B cell (primary cell): ENCODE data around the gene C1orf174. TPM values are rescaled to one million over a fixed set of nuclear protein-coding genes. Genes with fewer than 3 reads are reported as not detected.

Source experiments
- ATAC-seq: fragments of 200-7000 bp; cut with Tn5 transposase; one replicate; pipeline ENCODE4 v1.10.0; 2021; ENCODE audit warnings: low read depth, mild to moderate bottlenecking, moderate number of reproducible peaks, moderate library complexity
- CTCF ChIA-PET: fragments of 350-600 bp; sonication (Branson Sonifier 250); formaldehyde crosslinking; loops from one replicate; lab custom pipeline; 2021; ENCODE audit warnings: antibody characterized with exemption, inconsistent platforms; lab: Charles Lee
- POLR2A ChIA-PET: fragments of 350-600 bp; sonication (Branson Sonifier 250); formaldehyde crosslinking; loops from one replicate; lab custom pipeline; 2021; ENCODE audit warnings: antibody characterized with exemption; lab: Charles Lee
- DNase-seq: peaks from one replicate; pipeline ENCODE4 v3.0.0; 2013
- H2AFZ ChIP-seq: 2 replicates; pipeline ENCODE4 v1.6.1; 2012; ENCODE audit warnings: mild to moderate bottlenecking, low read depth, low read length; ENCODE audit not compliant: insufficient read depth, poor library complexity, severe bottlenecking
- H3K27ac ChIP-seq, 2 donors: 1 replicate in 1 of 2; 2 replicates in 1 of 2; pipeline ENCODE4 v1.5.1; 2012 to 2013; ENCODE audit warnings: low read length in 2 of 2, mild to moderate bottlenecking in 2 of 2, moderate library complexity in 1 of 2
- H3K27me3 ChIP-seq, 4 experiments: fragments of 200-600 bp in 1 of 4; sonication (generic) in 1 of 4; replicated peaks in 1 of 4; 1 replicate in 2 of 4; 2 replicates in 2 of 4; pipeline versions ENCODE4 v1.6.1 to v1.7.0; 2013 to 2016; ENCODE audit warnings: low read length in 3 of 4, mild to moderate bottlenecking in 2 of 4, mixed read lengths in 1 of 4, moderate library complexity in 1 of 4; ENCODE audit not compliant: insufficient read depth in 4 of 4, control insufficient read depth in 3 of 4; ENCODE audit errors: control extremely low read depth in 1 of 4
- H3K36me3 ChIP-seq, 2 experiments: replicated peaks in 1 of 2; 1 replicate in 1 of 2; 2 replicates in 1 of 2; pipeline versions ENCODE4 v1.6.1 to v1.7.1; 2013; ENCODE audit warnings: low read length in 1 of 2; ENCODE audit not compliant: insufficient read depth in 2 of 2, control insufficient read depth in 1 of 2; ENCODE audit errors: control extremely low read depth in 1 of 2, extremely low read depth in 1 of 2
- H3K4me1 ChIP-seq, 2 donors: fragments of 200-600 bp in 1 of 2; sonication (generic) in 1 of 2; 1 replicate in 1 of 2; 2 replicates in 1 of 2; pipeline versions ENCODE4 v1.5.1 to v1.6.1; 2013 to 2017; ENCODE audit warnings: low read length in 2 of 2; ENCODE audit not compliant: control insufficient read depth in 2 of 2, insufficient read depth in 2 of 2
- H3K4me2 ChIP-seq: replicated peaks from 2 replicates; pipeline ENCODE3; 2012; ENCODE audit warnings: mild to moderate bottlenecking, low read depth, low read length; ENCODE audit not compliant: poor library complexity, severe bottlenecking
- H3K4me3 ChIP-seq, 5 experiments: fragments of 200-600 bp in 1 of 5; sonication (generic) in 1 of 5; 1 replicate in 3 of 5; 2 replicates in 2 of 5; pipeline versions ENCODE4 v1.5.1 to v1.7.0; 2011 to 2016; ENCODE audit warnings: low read length in 4 of 5, mild to moderate bottlenecking in 4 of 5, low read depth in 2 of 5, control low read depth in 1 of 5, moderate library complexity in 1 of 5; ENCODE audit not compliant: insufficient read depth in 1 of 5; ENCODE audit errors: control extremely low read depth in 1 of 5, extremely low read depth in 1 of 5
- H3K79me2 ChIP-seq: fragments of 200-600 bp; sonication (generic); one replicate; pipeline ENCODE4 v1.6.0; 2016; ENCODE audit warnings: low read length; ENCODE audit not compliant: control insufficient read depth, insufficient read depth
- H3K9ac ChIP-seq: fragments of 200-600 bp; sonication (generic); 2 replicates; pipeline ENCODE4 v1.6.1; 2017; ENCODE audit warnings: mild to moderate bottlenecking, low read length, moderate library complexity
- H3K9me3 ChIP-seq, 3 donors: one replicate each; pipeline versions ENCODE4 v1.6.1 to v1.7.1; 2013; ENCODE audit warnings: low read length in 2 of 3; ENCODE audit not compliant: control insufficient read depth in 2 of 3, insufficient read depth in 1 of 3; ENCODE audit errors: control extremely low read depth in 1 of 3
- H4K20me1 ChIP-seq: 2 replicates; pipeline ENCODE4 v1.6.0; 2012; ENCODE audit warnings: mild to moderate bottlenecking, low read length; ENCODE audit not compliant: insufficient read depth, control insufficient read depth, poor library complexity, severe bottlenecking
- H3K27ac Mint-ChIP-seq: one replicate; pipeline ENCODE4 v1.8.0; 2021; ENCODE audit warnings: mixed read lengths
- H3K27me3 Mint-ChIP-seq: one replicate; pipeline ENCODE4 v1.8.0; 2021; ENCODE audit warnings: mixed read lengths
- H3K4me1 Mint-ChIP-seq: one replicate; pipeline ENCODE4 v1.8.0; 2021; ENCODE audit warnings: mixed read lengths
- H3K4me3 Mint-ChIP-seq: one replicate; pipeline ENCODE4 v1.8.0; 2021; ENCODE audit warnings: mixed read lengths
- H3K9me3 Mint-ChIP-seq: one replicate; pipeline ENCODE4 v1.8.0; 2022; ENCODE audit warnings: mixed read lengths; ENCODE audit not compliant: insufficient read depth
- EZH2 ChIP-seq: IDR thresholded peaks from 2 replicates; pipeline ENCODE4 v1.6.1; 2012; ENCODE audit warnings: borderline replicate concordance, low read depth, mild to moderate bottlenecking, moderate library complexity, low read length; ENCODE audit not compliant: insufficient read depth, poor library complexity, severe bottlenecking
- WGBS: methylation state at CpG from one replicate; pipeline ENCODE4 v1.1.5; 2013; ENCODE audit warnings: missing lambda C conversion rate; ENCODE audit not compliant: insufficient coverage; 5-methylcytosine and 5-hydroxymethylcytosine counted together
- intact Hi-C: fragments of 100-400 bp; cut with micrococcal nuclease; formaldehyde crosslinking; loops from one replicate; pipeline ENCODE4 v1.10.0; 2022
- polyA plus RNA-seq: library from polyadenylated mRNA; depleted of rRNA; stranded (reverse); fragments of >200 nt; gene quantifications from 2 replicates; pipeline ENCODE4 v1.2.3, GENCODE V29; 2012
- total RNA-seq, 2 donors: library from RNA; stranded (reverse); fragments of 120-200 nt in 1 of 2; gene quantifications; 1 replicate in 1 of 2; 2 replicates in 1 of 2; pipeline versions ENCODE4 v1.2.3 to v1.2.4, GENCODE V29; 2013 to 2022
- TF ChIP-seq, protein P1 (sequence below): fragments of 200-600 bp; IDR thresholded peaks from one replicate; pipeline ENCODE4 v1.8.0; 2022; ENCODE audit warnings: antibody characterized with exemption, mild to moderate bottlenecking

Gene C1orf174
- total and polyA plus RNA-seq, 2 donors (not counting 1 experiment from before 2014, with no cell fraction given) = 33.2 to 49.8 TPM

DNA sequence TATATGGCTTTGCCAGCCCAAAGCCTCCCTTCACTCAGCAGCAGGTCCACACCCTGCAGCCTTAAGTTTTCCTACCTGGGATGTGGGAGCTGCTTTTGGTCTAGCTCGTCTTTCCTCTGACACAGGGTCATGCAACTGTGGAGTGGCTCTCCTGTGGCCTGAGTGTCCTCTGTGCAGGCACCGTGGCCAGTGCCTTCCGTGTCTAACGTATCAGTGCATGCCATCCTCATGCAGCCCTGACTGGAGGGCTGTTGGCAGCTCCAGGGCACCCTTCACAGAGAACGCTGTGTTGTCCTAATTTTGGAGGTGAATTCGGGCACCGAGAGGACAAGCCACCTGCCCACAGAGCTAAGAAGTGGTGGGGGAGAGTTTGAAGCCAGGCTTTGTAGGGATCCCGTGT is 25.7 kb upstream of the C1orf174 start:
- H3K4me3 Mint-ChIP-seq = no peak overlapping the region
- TF ChIP-seq, protein P1, sequence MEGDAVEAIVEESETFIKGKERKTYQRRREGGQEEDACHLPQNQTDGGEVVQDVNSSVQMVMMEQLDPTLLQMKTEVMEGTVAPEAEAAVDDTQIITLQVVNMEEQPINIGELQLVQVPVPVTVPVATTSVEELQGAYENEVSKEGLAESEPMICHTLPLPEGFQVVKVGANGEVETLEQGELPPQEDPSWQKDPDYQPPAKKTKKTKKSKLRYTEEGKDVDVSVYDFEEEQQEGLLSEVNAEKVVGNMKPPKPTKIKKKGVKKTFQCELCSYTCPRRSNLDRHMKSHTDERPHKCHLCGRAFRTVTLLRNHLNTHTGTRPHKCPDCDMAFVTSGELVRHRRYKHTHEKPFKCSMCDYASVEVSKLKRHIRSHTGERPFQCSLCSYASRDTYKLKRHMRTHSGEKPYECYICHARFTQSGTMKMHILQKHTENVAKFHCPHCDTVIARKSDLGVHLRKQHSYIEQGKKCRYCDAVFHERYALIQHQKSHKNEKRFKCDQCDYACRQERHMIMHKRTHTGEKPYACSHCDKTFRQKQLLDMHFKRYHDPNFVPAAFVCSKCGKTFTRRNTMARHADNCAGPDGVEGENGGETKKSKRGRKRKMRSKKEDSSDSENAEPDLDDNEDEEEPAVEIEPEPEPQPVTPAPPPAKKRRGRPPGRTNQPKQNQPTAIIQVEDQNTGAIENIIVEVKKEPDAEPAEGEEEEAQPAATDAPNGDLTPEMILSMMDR = no peak
- TF ChIP-seq EZH2 = no peak
- H3K4me1 ChIP-seq = no peaks in the 10 kb centered on the region
- H3K27ac ChIP-seq = no peak overlapping the region
- no peak overlapping the region for H3K9ac ChIP-seq
- H3K79me2 ChIP-seq = no peaks in the 10 kb centered on the region
- no peaks in the 10 kb centered on the region for H3K27me3 ChIP-seq
- no peak overlapping the region for H2AFZ ChIP-seq
- POLR2A ChIA-PET = no interaction called here
- no peak overlapping the region for H3K4me3 ChIP-seq
- peaks cover 4% of the 10 kb centered on the region for H3K9me3 Mint-ChIP-seq
- no peak for DNase-seq
- no peak overlapping the region for H3K4me2 ChIP-seq
- no peaks in the 10 kb centered on the region for H3K4me1 Mint-ChIP-seq
- no peaks in the 10 kb centered on the region for H4K20me1 ChIP-seq
- CTCF ChIA-PET = interaction anchor here (0.9 kb wide), 1 partner anchor 15 kb away, joined by 3 read pairs; no protein-coding TSS in a partner anchor
- H3K27ac Mint-ChIP-seq = no peak overlapping the region
- intact Hi-C loops = no loop called here
- 78% methylated on average over 7 of the region's 8 CpGs for WGBS
- H3K36me3 ChIP-seq = no peaks in the 10 kb centered on the region
- H3K9me3 ChIP-seq = peaks cover 0 to 10% (median 0%) of the 10 kb centered on the region in 3 donors
- no peak for ATAC-seq
- H3K27me3 Mint-ChIP-seq = no peaks in the 10 kb centered on the region

DNA sequence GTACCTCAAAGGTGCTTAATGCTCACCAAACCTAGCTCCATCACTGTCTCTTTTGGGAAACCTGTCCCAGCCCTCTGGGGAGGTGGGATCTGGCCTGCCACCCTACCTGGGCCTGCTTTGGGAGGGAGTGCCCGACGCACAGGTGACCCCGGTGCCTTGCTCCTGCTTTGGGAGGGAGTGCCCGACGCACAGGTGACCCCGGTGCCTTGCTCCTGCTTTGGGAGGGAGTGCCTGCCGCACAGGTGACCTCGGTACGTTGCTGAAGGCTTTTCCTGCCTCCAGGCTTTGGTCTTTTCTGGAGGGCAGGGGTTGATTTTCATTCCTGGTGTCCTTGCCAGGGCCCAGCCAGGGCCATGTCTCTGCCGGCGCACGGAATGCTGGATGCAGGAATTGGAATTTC is 25.2 kb upstream of the C1orf174 start:
- H3K27ac Mint-ChIP-seq = no peak overlapping the region
- no peak overlapping the region for H2AFZ ChIP-seq
- POLR2A ChIA-PET = no interaction called here
- no peak for DNase-seq
- CTCF ChIA-PET = no interaction called here
- H3K4me3 Mint-ChIP-seq = no peak overlapping the region
- H3K4me1 Mint-ChIP-seq = no peaks in the 10 kb centered on the region
- 97% methylated on average over 12 of the region's 12 CpGs for WGBS
- H3K9me3 ChIP-seq = peaks cover 0 to 10% (median 0%) of the 10 kb centered on the region in 3 donors
- H3K36me3 ChIP-seq = no peaks in the 10 kb centered on the region
- H3K79me2 ChIP-seq = no peaks in the 10 kb centered on the region
- intact Hi-C loops = no loop called here
- no peaks in the 10 kb centered on the region for H4K20me1 ChIP-seq
- H3K9me3 Mint-ChIP-seq = peaks cover 2% of the 10 kb centered on the region
- no peak overlapping the region for H3K9ac ChIP-seq
- H3K27me3 Mint-ChIP-seq = no peaks in the 10 kb centered on the region
- H3K4me3 ChIP-seq = no peak overlapping the region
- H3K4me2 ChIP-seq = no peak overlapping the region
- no peaks in the 10 kb centered on the region for H3K4me1 ChIP-seq
- no peaks in the 10 kb centered on the region for H3K27me3 ChIP-seq
- H3K27ac ChIP-seq = no peak overlapping the region
- no peak for TF ChIP-seq EZH2
- TF ChIP-seq, protein P1 = no peak
- no peak for ATAC-seq
